Measurements from ENCODE around the gene SH2D5. TPM values are rescaled to one million over a fixed set of nuclear protein-coding genes. Genes with fewer than 3 reads are reported as not detected.

SH2D5 gene
- total RNA-seq, 1 experiment from 2014 or later = 8.7 TPM

- WGBS (ENCODE audit: extremely low coverage, insufficient read length, low lambda C conversion rate) = no CpG with 5 or more reads among the region's 6 CpGs
- H3K27ac ChIP-seq (ENCODE audit: insufficient read length, low read depth, low read length) = no peak overlapping the region
- Mint-ChIP-seq H3K27me3 (ENCODE audit: low read depth) (peaks cover 19% of the 10 kb centered on the region), H3K4me3 (no peak overlapping the region), H3K9me3 (no peaks in the 10 kb centered on the region), H3K36me3 (ENCODE audit: insufficient read depth in 1 of 3, low read depth in 3 of 3) (peaks cover 3 to 29% (median 6%) of the 10 kb centered on the region in 3 experiments; a peak in 4 of 7 replicates), H3K4me1 (peaks cover 3 to 8% of the 10 kb centered on the region in 2 experiments; a peak in 3 of 4 replicates), H3K27ac (no peak overlapping the region)
- H2AFZ ChIP-seq (ENCODE audit: low read length) = no peak overlapping the region
- no peak overlapping the region for H2BK20ac ChIP-seq (ENCODE audit: low read depth, low read length, poor library complexity, severe bottlenecking)
- H3K79me2 ChIP-seq (ENCODE audit: insufficient read depth, low read length) = no peaks in the 10 kb centered on the region
- H4K5ac ChIP-seq (ENCODE audit: insufficient read length, low read depth, low read length) = no peak overlapping the region
- no peak overlapping the region for H4K91ac ChIP-seq (ENCODE audit: insufficient read length, low read depth, low read length)
- no peak overlapping the region for H3K23ac ChIP-seq (ENCODE audit: insufficient read length, low read depth, low read length)
- no peak overlapping the region for H3K18ac ChIP-seq (ENCODE audit: insufficient read length, low read depth, low read length)
- no peak overlapping the region for H2BK120ac ChIP-seq (ENCODE audit: low read depth, low read length, poor library complexity, severe bottlenecking)
- no peaks in the 10 kb centered on the region for H3K27me3 ChIP-seq (ENCODE audit: insufficient read depth, low read length)
- H3K4me2 ChIP-seq (ENCODE audit: insufficient read depth, insufficient read length, low read length) = no peak overlapping the region
- no peak for TF ChIP-seq CTCF (conservative IDR thresholded peaks at IDR 0.05)
- no peak overlapping the region for H2AK5ac ChIP-seq (ENCODE audit: insufficient read length, low read length)
- peaks cover 5% of the 10 kb centered on the region for H4K20me1 ChIP-seq (ENCODE audit: control insufficient read depth, insufficient read depth, insufficient read length)
- no peak overlapping the region for H3K9ac ChIP-seq (ENCODE audit: extremely low read depth, insufficient read length, low read length)
- no peak overlapping the region for H2BK5ac ChIP-seq (ENCODE audit: insufficient read length, low read length)
- H2BK15ac ChIP-seq (ENCODE audit: low read depth, low read length) = no peak overlapping the region
- H3K56ac ChIP-seq (ENCODE audit: insufficient read length, low read depth, low read length) = no peak overlapping the region
- no peaks in the 10 kb centered on the region for H3K79me1 ChIP-seq (ENCODE audit: insufficient read depth, low read depth, low read length, poor library complexity, severe bottlenecking)
- H4K8ac ChIP-seq (replicated peaks; ENCODE audit: insufficient read length, low read depth, low read length) = no peak overlapping the region
- no peak overlapping the region; the same call in 1 of the 2 replicates for H3K14ac ChIP-seq (ENCODE audit: insufficient read depth, low read length)
- no peak for DNase-seq
- H3K4ac ChIP-seq (ENCODE audit: low read depth, low read length) = no peak overlapping the region
- peaks cover under 1% of the 10 kb centered on the region for H3K23me2 ChIP-seq (ENCODE audit: insufficient read length, low read depth, low read length, poor library complexity, severe bottlenecking)
- H3T11ph ChIP-seq (ENCODE audit: low read length) = no peak overlapping the region
- H3K9me3 ChIP-seq (ENCODE audit: control insufficient read depth, low read depth, low read length) = no peaks in the 10 kb centered on the region
- no peaks in the 10 kb centered on the region for H3K4me1 ChIP-seq (ENCODE audit: insufficient read depth, low read length)
- H2BK12ac ChIP-seq (ENCODE audit: insufficient read length, low read depth, low read length) = no peak overlapping the region
Measured at GRCh38 chr1:20712215-20712577, 20.3 kb downstream of the SH2D5 start.

Measured in H9 (cell line).